ENCODE data around the gene PIK3CA.

DNA sequence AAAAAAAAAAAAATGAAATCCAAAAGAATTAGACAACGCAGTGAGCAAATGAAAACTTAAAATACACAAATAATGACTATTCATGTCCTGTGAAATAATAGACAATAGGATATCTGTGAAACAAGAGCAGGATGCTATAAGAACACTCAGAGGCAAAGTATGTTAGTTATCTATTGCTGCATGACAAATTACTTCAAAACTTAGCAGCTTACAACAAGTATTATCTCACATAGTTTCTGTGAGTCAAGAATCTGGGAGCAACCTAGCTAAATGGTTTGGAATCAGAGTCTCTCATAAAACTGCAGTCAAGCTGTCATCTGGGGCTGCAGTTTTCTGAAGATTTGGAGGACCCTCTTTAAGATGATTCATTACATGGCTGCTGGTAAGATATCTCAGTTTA is 40.1 kb upstream of the PIK3CA start:
- no peak for TF ChIP-seq EZH2 (IDR thresholded peaks at IDR 0.05; ENCODE audit: insufficient read depth, poor library complexity, severe bottlenecking)
- TF ChIP-seq EZH2phosphoT487 (IDR thresholded peaks at IDR 0.05; ENCODE audit: insufficient read depth, low read depth), result no peak

Measured in GM23248 (cell line).